ENCODE results near the gene DDB1.

DDB1 gene

DNA sequence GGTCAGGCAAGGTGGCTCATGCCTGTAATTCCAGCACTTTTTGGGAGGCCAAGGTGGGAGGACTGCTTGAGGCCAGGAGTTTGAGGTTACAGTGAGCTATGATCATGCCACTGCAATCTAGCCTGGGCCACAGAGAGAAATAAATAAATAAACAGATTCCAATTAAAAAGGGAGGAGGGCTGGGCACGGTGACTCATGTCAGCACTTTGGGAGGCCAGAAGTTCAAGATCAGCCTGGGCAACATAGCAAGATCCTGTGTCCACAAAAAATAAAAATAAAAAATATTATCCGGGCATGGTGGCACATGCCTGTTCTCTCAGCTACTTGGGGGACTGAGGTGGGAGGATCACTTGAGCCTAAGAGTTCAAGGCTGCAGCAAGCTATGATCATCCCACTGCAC, 21.3 kb upstream of the DDB1 start:
- no peak for DNase-seq (ENCODE audit: low read depth)

GRCh38 chr11:61353131-61354067, 20.5 kb upstream of the DDB1 start:
- no peak for DNase-seq (ENCODE audit: low read depth)

- DNase-seq (ENCODE audit: low read depth) = no peak
Measured at GRCh38 chr11:61352038-61352437, 19.1 kb upstream of the DDB1 start.

DNA sequence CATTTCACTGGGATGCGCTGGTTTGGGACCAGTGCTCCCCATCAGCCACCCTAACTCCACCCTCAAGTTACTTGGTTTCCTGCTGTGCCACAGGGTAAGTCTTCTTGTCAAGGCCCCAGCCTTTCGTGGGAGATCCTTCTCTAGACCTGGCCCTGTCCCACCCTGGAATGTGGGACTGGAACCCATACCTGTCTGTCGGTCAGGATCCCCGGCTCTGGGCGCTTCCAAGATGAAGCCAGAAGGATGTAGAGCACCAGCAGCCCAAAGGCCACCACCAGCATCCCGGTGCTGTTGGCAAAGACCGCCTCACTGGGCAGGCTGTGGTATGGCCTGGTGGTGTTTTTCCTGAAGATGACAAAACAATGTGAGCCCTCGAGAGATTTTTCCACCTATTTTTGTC, 17.9 kb upstream of the DDB1 start:
- no peak for DNase-seq (ENCODE audit: low read depth)

- DNase-seq (ENCODE audit: low read depth) = no peak
Measured at GRCh38 chr11:61350336-61350735, 17.4 kb upstream of the DDB1 start.

GRCh38 chr11:61349916-61350315, 17.0 kb upstream of the DDB1 start:
- DNase-seq (ENCODE audit: low read depth) = no peak

GRCh38 chr11:61349189-61349751, 16.4 kb upstream of the DDB1 start:
- no peak for DNase-seq (ENCODE audit: low read depth)

DNA sequence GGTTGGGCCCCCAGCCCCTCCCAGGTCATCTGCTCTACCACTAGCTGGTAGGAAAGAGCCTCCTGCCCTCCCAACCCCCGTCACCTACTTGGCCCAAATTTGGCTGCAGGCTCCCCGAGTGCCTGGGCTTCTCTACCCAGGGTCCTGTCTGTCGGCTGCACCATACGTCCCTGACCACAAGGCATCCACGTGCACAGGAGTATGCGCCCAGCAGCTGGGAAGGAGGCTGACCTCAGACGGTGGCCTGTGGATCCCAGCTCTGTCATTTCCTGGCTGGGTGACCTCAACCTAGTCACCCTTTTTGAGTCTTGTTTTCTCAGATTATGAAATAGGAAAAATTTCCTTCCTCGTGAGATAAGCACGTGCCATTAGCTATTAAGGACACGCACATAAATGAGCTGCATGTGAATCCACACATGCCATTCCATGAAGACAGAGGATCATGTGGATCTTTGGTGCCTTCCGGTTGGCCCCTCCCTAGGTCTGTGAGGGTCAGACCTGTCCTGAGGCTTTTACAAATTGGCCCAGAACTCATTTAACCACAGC, 15.1 kb upstream of the DDB1 start:
- peak; percentile 55 for DNase-seq (ENCODE audit: low read depth)

- DNase-seq (ENCODE audit: low read depth) = no peak
Measured at GRCh38 chr11:61345954-61346843, 13.3 kb upstream of the DDB1 start.

- DNase-seq (ENCODE audit: low read depth) = no peak
Measured at GRCh38 chr11:61345170-61345610, 12.3 kb upstream of the DDB1 start.

DNA sequence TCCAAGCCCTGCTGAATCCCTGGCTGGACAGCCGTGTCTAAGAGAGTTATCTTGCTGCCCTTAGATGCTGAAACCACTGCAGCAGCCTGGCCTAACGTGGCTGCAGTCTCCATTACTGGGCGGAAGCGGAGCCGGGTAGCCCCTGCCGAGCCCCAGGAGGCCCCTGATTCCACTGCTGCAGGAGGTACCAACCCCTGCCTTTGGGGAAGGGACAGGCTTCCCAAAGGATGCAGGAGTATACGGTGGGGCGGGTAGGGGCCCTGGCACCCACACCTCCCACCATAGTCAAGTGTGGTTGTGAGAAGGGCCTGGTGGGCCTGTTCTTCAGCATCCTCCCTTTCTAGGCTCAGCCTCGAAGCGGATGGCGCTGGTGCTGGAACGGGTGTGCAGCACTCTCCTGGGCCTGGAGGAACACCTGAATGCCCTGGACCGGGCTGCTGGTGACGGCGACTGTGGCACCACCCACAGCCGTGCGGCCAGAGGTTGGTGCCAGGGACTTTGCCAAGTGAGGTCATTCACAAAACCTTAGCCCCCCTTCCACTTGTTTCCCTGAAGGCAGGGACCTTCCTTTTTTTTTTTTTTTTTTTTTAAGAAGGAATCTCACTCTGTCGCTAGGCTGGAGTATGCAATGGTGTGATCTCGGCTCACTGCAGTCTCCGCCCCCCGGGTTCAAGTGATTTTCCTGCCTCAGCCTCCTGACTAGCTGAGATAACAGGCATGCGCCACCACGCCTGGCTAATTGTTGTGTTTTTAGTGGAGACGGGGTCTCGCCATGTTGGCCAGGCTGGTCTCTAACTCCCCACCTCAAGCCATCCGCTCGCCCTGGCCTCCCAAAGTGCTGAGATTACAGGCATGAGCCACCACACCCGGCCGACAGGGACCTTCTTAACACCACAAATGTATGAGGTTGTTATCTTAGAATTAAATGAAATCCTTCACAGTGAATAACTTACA, 11.2 kb upstream of the DDB1 start:
- no peak for DNase-seq (ENCODE audit: low read depth)

DNA sequence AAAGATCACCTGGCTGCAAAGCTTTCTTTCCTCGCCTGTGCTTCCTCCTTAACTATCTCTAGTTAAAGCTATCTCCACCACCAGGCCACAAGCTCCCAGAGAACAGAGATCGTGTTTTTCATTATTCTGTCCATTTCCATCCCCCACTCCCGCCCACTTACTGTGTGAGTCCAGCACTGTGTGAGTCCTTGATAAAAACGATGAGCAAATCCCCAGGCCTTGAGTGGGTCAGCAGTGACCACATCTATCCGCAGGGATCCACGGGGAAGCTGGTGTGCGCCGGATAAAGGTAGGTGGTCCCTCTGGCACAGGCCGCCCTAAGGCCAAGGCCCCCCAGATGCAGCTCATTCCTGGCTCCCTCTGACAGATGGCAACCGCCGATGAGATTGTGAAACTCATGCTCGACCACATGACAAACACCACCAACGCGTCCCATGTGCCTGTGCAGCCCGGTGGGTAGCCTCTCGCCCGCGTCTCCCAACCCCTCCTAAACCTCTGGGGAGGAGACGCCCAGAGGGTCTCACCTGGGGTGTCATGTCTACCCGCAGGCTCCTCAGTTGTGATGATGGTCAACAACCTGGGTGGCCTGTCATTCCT, 9.4 kb upstream of the DDB1 start:
- no peak for DNase-seq (ENCODE audit: low read depth)

GRCh38 chr11:61341706-61342105, 8.8 kb upstream of the DDB1 start:
- DNase-seq (ENCODE audit: low read depth) = no peak

- no peak for DNase-seq (ENCODE audit: low read depth)
Measured at GRCh38 chr11:61340979-61341378, 8.1 kb upstream of the DDB1 start.

GRCh38 chr11:61339490-61339878, 6.6 kb upstream of the DDB1 start:
- DNase-seq (ENCODE audit: low read depth) = no peak

DNA sequence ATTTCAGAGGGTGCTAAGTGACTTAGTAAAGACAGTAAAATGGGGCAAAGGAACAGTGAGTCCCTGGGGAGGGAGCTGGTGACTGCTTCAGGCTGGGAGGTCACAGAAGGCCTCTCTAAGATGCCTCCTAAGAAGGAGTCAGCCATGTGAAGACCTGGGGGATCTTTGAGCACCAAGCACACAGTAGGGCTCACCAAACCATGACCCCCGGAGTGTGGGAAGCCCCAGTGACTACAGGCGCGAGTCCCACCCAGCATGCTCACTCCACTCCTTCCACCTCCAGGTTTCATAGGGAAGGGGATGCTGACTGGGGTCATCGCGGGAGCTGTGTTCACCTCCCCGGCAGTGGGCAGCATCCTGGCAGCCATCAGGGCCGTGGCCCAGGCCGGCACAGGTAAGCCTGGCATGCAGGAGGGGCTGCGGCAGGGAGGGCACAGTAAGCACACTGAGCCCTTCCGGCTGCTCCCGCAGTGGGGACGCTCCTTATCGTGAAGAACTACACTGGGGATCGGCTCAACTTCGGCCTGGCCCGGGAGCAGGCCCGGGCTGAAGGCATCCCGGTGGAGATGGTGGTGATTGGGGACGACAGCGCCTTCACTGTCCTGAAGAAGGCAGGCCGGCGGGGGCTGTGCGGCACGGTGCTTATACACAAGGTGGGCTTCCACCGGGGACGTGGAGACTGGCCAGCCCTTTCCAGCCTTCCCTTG, 6.0 kb upstream of the DDB1 start:
- no peak for DNase-seq (ENCODE audit: low read depth)

- no peak for DNase-seq (ENCODE audit: low read depth)
Measured at GRCh38 chr11:61337706-61338470, 5.0 kb upstream of the DDB1 start.

DNA sequence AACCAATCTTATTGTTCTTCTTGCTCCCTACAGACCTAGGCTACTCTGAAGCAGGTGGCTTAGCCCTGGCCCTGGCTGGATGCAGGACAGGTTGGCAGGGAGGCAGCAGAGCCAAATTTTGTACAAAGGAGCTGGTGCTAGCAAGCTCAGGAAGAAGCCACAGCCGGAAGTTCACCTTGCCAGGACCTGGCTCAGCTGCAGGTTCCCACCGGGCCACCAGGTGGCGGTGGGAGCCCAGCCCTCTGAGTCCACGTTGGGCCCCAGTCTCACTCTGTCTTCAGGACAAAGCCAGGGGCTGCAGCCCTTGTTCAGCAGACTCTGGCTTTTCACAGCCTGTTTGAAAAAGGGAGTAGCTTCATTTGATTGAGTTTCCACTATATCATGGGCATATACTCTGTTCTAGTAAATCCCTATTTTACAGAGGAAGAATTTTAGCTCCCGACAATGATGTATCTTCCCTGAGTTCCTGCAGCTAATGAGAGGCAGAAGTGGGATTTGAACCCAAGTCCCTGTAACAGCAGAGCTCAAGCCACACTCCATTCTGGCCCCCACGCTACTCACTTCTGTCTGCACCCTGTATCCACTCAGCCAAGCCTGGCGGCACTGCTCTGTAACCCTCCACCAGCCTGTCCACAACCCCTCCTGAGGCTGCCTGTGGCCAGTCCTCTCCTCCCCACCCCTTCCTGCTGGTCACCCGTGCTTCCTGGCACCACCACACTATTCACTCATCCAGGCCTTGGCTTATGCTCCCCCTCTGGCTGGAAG, 3.4 kb upstream of the DDB1 start:
- peak; percentile 65 for DNase-seq (ENCODE audit: low read depth)

- DNase-seq (ENCODE audit: low read depth) = no peak
Measured at GRCh38 chr11:61335355-61335710, 2.4 kb upstream of the DDB1 start.

Data from iris pigment epithelial cell (primary cell).